Cardiac fibroblast (primary cell): ENCODE results near the gene GIMAP1.

ENCODE experiments used
- DNase-seq, 2 donors: peaks; one replicate each; pipeline versions ENCODE4 v3.0.0 to v3.0.0-alpha.2; 2010; ENCODE audit warnings: low read depth in 2 of 2
- H3K4me3 ChIP-seq, 2 donors: replicated peaks in 1 of 2; 1 replicate in 1 of 2; 2 replicates in 1 of 2; pipeline ENCODE4 v1.5.1; 2011; ENCODE audit warnings: low read depth in 2 of 2, low read length in 2 of 2, mild to moderate bottlenecking in 2 of 2, moderate library complexity in 1 of 2
- TF ChIP-seq, protein P1 (sequence below): IDR thresholded peaks from one replicate; pipeline ENCODE4 v1.5.1; 2011; ENCODE audit warnings: low read depth, mild to moderate bottlenecking, low read length, inconsistent platforms

Gene GIMAP1

DNA sequence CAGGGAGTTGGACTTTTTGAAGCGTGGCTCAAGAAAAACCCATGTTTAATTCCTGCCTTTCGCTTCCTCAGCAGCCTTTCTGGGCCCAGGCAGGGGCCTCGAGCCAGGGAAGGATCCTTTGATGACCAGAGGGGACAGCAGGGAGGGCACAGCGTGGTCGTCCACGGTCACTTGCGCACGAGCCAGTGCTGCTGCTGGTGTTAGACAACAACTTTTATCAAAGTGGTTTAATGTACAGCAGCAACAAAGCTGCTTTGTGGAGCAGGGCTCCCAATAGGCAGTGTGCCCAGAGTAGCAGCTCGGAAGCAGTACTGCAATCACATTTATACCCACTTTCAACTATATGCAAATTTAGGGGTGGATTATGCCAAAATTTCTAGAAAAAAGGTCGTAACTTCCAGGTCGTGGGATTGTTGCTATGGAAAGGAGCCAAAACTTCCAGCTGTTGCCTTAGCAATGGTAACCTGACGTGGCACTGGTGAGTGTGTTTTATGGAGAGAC lies 6.1 kb downstream of the GIMAP1 start:
- TF ChIP-seq, protein P1, sequence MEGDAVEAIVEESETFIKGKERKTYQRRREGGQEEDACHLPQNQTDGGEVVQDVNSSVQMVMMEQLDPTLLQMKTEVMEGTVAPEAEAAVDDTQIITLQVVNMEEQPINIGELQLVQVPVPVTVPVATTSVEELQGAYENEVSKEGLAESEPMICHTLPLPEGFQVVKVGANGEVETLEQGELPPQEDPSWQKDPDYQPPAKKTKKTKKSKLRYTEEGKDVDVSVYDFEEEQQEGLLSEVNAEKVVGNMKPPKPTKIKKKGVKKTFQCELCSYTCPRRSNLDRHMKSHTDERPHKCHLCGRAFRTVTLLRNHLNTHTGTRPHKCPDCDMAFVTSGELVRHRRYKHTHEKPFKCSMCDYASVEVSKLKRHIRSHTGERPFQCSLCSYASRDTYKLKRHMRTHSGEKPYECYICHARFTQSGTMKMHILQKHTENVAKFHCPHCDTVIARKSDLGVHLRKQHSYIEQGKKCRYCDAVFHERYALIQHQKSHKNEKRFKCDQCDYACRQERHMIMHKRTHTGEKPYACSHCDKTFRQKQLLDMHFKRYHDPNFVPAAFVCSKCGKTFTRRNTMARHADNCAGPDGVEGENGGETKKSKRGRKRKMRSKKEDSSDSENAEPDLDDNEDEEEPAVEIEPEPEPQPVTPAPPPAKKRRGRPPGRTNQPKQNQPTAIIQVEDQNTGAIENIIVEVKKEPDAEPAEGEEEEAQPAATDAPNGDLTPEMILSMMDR, result no peak
- DNase-seq, result no peak
- no peak overlapping the region for H3K4me3 ChIP-seq

DNA sequence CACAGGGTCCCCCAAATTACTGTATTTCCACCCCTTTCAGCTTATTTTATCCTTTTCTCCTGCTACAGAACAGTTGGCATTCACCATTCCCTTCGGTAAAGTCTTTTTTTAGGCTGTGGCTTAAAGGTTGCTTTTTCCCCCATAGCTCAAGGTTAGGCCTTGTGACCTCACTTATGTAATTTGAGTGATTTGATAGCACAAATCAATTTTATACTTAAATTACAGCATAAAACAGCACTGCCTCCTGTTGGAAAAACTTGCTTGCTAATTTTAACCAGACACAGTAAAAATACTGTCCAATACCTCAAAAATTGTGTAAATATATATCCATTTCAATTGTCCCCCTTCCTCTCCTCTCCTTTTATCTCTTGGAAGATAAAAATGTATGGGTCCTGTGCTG lies 7.1 kb downstream of the GIMAP1 start:
- TF ChIP-seq, protein P1, result no peak
- no peak overlapping the region for H3K4me3 ChIP-seq
- DNase-seq, result no peak

DNA sequence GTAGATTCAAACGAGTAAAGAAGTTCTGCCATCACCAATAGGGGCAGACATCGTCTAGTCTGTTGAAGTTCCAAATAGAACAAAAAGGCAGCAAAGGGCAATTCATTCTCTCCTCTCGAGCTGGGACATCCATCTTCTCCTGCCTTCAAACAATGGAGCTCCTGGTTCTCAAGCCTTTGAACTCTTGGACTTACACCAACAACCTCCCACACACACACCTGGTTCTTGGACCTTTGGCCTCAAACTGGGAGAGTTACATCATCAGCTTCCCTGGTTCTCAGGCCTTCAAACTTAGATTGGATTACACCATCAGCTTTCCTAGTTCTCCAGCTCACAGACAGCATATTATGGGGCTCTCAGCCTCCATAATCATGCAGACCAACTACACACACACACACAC lies 11.0 kb downstream of the GIMAP1 start:
- no peak for DNase-seq
- no peak overlapping the region for H3K4me3 ChIP-seq
- TF ChIP-seq, protein P1, result no peak

DNA sequence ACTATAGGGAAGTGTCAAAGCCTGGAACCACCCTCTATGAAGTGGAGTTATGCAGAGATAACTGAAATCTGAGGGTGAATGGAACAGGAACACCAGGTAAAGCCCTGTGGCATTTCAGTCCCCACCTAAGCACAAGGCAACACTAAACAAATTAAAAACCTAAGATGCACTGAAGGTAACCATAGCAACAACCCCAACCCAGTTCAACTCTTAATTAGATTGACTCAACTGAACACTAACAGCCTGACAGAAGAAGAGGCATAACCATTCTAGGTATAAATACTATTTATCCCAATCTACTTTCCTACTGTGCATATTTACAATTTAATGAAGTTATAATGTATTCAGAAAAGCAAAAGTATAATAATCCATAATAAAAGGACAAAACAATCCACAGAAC lies 11.6 kb downstream of the GIMAP1 start:
- no peak for DNase-seq
- H3K4me3 ChIP-seq, result no peak overlapping the region
- TF ChIP-seq, protein P1, result no peak

DNA sequence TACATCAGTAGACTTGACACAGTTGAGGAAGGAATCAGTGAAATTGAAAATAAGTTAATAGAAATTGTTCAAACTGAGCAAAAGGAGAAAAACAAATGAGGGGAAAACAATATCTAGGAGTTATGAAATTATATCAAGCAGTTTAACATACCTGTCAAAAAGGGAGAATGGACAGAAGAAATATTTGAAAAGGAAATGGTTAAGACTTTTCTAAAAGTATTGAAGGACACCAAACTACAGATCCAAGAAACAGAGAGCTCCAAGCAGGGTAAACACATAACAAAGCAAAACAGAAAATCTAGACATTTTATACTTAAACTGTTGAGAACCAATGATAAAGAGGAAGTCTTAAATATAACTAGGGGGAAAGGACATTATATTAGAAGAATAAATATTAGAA lies 12.2 kb downstream of the GIMAP1 start:
- TF ChIP-seq, protein P1, result no peak
- DNase-seq, result no peak
- H3K4me3 ChIP-seq, result no peak overlapping the region

DNA sequence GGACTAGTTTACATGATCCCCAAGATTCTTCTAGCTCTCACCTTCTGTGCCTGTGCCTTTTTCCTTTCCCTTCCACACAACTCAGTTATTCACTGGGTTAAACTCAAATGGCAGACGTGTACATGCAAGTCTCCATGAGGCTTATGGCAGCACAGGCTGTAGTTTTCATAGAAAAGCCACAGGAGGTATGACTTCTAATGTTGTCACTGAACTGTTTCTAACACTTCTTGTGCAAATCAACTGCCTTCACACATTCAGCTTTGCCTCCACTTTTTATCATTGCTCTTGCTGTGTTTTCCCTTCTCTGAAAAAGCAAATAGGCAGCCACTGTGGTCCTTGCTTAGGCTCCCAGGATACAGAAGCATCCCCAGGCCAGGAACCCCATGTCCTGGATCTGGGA lies 15.5 kb downstream of the GIMAP1 start:
- H3K4me3 ChIP-seq, result no peak overlapping the region
- TF ChIP-seq, protein P1, result no peak
- DNase-seq, result no peak

DNA sequence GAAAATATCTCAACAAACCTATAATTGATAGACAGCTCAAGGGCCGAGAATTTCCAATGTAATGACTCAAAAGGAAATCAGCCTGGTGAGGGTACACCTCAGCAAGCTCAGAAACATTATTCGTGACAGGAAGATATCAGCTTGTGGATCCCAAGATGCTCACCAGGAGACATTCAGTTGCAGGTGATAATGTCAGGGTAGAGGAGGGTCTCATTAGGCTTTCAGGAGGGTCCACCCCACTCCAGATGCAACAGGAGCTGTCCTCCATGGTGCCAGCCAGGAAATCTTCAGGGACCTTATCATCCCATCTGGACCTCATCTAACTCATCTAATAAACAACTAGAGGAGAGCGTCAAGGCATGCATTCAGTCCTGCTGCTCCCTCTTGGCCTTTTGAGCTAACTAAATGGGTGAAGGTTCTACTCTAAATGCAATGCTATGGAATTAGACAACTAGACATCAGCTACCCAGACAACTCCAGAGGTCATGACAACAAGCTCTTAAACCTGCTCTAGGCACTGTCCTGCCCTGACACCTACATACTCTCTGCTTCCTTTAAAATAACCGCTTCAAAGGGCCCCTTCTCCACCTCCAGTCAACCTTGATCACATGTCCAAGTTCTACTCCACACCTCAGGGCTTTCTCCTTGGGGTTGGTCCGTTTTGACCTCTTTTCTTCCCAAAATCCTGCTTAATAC lies 16.5 kb downstream of the GIMAP1 start:
- DNase-seq, result no peak
- TF ChIP-seq, protein P1, result no peak
- H3K4me3 ChIP-seq, result no peak overlapping the region
